Dermis blood vessel endothelial cell (primary cell): ENCODE results near the gene OR10A6. TPM values are rescaled to one million over a fixed set of nuclear protein-coding genes. Genes with fewer than 3 reads are reported as not detected.

Source experiments
- DNase-seq: peaks from one replicate; pipeline ENCODE4 v3.0.0; 2010
- total RNA-seq: library from RNA; depleted of rRNA; stranded (reverse); fragments of >200 nt; gene quantifications from 2 replicates; pipeline ENCODE4 v1.2.3, GENCODE V29; 2014

The OR10A6 gene, protein sequence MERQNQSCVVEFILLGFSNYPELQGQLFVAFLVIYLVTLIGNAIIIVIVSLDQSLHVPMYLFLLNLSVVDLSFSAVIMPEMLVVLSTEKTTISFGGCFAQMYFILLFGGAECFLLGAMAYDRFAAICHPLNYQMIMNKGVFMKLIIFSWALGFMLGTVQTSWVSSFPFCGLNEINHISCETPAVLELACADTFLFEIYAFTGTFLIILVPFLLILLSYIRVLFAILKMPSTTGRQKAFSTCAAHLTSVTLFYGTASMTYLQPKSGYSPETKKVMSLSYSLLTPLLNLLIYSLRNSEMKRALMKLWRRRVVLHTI
- total RNA-seq, result not detected in 2 replicates

DNA sequence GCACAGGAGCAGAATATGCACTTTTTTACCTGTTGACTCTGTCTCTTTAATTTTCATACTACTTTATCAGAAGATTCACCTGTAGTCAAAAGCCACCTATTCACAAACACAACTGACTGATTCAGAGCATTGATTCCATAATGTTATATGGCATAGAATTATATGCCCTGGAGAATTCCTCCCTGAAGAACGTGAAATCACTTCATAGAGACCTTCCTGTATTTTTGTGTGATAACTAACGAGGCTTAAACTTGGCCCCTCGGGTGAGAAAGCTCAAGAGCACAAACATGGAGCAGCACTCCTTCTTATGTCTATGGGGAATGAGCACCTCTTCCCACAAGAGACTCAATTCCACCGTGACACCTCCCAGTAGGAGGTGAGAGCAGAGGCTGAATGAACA, at the start of gene OR10A6:
TSS of gene OR10A6 (minus strand) at position 101 of the 400 bp plus-strand sequence. CDS start 2,606 bp downstream, outside the sequence.
- no peak for DNase-seq

DNA sequence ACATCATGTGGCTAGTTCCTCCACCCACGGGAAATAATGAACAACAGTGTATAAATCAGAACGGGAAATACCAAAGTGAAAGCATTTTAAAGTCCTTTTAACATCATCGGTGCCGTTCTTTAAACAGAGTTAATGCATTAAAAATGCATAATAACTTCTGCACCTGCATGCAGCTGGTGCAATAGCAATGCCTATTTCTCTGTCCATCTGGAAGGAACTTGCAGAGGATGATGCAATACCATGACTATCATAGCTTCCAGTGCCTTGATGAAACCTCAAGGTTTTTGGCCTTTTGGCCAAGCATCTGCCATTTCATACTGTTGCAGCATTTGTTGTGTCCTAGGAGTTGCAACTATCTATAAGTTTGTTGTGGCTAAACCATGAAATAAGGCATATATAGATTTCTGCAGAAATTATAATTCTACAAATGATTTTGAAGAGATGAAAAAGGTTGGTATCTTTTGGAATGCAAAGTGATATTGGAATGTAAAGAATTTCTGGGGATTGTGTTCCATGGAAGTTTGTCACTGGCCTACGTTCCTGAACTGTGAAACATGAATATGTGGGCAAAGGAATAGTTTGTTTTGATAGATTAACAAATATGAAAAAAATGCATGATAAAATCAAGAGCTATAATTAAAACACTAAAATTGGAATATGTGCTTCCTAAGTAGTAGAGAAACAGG, 46.3 kb upstream of the OR10A6 start:
- peak; percentile 84 for DNase-seq

DNA sequence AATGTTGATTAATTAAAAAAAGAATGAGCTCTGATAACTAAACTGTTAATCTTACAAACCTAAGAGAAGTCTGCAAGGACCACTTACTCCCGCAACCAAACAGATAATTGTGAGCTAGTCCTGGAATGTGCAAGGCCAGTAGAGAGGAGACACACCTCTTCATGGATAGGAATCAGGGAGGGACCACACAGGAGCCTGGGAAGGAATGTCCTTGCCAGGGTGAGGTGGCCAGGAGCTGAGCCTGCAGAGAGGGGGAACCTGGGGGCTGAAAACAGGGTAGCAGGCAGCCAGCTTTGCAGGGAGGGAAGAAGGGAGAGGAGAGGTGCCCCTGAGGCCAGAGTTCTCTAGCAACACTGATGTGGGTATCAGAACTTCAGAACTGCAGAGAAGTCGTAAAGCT, 43.6 kb upstream of the OR10A6 start:
- no peak for DNase-seq

DNA sequence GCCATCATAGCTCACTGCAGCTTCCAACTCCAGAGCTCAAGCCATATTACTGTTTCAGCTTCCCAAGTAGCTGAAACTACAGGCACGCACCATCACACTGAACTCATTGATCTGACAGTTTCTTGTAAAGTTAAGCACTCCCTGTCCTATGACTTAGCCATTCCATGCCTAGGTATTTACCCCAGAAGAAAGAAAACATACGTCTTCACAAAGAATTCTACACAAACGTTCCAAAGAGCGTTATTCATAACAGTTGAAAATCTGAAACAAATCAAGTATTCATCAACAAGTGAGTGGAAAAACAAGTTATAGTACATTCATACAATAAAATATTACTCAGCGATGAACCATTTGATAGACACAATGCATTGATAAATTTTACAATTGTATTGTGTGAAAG, 41.9 kb upstream of the OR10A6 start:
- no peak for DNase-seq

DNA sequence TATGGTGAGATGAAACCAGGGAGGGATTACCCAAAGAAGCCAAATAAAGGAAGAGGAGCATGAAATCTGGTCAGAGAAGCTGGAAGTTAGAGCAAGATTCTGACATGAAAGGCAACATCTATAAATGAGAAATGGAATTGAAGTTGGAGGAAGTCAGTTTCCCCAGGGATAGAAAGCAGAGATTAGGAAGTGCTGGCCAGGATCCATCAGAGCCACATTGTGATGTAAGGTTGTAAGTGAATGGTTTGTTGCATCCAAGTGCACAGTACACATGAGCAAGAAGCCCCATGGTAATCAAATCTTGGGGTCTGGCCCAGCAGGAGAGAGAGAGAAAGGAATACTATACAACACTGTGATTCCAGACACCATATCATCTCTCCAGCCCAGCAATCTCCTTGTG, 40.8 kb upstream of the OR10A6 start:
- DNase-seq, result no peak

DNA sequence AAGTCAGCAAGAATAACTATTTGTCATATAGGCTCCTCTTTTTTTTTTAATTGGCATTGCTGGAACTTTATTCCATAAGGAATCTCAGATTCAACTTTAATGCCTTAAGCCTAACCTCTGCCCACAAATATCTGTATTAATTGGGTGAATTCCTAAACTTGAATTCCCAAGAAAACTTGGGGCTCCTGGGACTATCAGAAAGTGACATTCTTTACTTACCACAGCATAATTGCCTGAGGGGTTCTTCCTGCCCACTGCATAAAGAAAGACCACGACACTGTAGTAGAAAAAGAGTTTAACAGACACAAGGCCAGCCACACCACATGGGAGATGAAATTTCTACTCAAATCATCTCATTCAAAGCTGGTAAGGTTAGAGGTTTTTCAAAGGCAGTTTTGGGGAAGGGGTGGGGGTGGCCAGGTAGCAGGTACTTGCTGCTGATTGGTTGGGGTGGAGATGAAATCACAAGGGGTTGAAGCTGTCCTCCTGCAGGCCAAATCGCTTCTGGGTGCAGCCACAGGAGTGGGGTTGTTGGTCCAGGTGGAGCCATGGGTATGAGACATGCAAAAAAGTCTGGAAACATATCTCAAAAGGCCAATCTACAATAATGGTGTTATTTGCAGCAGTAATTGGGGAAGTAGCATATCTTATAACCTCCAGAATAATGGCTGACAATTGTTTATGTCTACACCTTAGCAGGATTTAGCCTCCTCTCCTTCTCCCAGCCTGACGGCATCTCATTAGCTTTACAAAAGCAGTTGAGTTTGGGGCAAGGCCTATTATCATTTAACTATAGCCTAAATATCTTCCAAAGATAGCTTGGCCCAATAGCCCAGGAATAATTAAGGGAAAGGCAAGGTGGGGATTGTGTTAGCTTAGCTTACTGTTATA, 38.9 kb upstream of the OR10A6 start:
- DNase-seq, result no peak

DNA sequence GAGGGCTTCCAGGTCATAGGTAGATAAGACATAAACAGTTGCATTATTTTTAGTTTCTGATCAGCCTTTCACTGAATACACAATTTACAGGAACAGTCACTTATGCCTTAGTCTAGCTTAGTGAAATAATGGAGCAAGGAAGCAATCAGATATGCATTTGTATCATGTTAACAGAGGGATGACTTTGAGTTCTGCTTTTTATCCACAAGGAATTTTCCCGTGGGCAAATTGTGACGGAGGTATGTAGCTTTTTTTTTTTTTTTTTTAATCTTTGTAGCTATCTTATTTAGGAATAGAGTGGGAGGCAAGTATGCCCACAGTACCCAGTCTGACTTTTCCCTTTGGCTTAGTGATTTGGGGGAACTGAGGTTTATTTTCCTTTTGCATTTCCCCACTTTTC, 37.6 kb upstream of the OR10A6 start:
- DNase-seq, result no peak

DNA sequence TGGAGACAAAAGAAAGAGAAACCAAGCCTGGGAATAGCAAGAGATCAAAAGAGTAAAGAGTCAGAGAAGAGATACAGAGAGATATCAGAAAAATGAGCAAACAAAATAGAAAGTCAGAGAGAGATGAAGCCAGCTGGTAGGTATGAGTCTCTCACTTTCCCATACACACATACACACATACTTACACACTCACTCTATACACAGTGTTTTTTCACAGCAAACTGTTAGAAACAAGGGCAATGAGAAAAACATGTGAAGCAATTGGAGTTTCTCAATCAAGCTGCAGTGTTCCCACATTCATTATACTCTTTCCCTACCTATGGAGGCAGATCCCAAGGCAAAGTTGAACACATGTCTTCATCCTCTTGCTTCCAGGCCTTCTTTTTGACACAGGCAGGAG, 36.8 kb upstream of the OR10A6 start:
- DNase-seq, result no peak

DNA sequence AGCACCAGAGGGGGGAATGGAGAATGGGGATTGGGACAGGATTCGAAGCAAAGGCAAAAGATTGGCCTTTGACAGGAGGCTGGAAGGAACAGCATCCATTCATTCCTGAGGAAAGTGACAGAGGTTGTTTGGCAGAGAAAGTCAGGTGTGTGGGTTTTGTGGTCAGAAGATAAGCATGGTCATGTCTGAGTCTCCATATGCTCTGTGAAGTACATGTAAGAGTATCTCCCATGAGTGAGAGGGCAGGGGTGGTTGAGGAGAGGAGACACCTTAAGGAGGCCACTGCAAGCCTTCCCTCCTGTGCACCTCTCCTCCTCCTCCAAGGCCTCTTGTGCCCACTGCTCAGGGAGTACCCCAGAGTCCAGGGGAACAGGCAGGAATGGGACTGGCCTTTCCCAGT, 36.0 kb upstream of the OR10A6 start:
- DNase-seq, result no peak

DNA sequence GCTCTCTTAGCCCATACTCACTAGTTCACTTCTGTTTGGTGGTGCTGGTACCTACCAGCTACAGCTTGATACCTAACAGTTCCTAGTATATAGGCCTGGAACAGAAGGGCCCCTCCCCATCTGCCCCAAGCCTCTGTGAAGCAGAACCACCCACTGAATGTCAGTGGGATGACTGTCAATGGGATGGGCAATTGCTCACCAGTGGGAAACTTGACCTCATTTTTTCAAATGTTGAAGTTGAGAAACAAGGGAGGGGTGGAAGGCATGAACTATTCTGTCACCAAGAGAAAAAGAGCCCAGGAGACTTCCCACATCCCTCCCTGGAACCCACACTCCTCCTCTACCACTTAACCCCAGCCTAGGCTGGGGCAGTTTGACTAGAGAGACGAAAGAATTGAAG, 34.3 kb upstream of the OR10A6 start, which contains the start of gene NLRP10:
TSS of gene NLRP10 (minus strand) at position 62 of the 400 bp plus-strand sequence. CDS start 1,952 bp downstream, outside the sequence.
- DNase-seq, result no peak

DNA sequence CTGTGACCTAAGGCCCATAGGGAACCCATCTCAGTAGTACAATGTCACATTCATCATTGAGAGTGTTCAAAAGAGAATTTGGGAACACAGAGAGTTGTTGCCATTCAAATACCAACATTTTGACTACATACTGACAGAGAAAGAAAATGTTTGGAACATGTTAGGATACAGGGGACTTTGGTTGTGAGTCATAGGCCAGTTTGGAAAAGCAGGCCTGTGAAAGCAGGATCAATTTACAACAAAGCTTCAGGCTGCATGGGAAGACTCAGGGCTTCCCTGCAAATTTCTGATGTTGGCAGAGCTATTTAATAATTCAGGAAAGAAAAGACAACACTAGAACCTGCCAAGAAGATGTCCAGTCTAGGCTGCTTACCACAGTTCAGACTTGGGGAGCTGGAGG, 33.8 kb upstream of the OR10A6 start:
- no peak for DNase-seq

DNA sequence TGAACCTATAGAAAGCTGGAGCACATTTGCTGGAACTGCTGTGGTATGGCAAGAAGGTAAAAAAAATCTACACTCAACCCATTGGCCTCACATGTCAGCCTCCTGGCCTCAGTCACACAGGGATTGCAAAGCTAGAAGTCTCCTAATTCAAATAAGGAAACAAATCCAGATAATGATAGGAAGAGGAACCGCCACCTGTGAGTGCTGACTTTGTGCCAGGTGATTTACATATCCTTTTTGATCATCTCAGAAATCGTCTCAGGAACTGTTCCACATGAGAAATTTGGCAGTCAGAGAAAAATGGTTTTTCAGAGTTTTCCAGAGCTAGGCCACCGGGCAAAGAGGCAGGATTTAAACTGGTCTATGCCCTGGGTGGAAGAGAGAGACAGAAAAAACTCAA, 33.2 kb upstream of the OR10A6 start:
- DNase-seq, result no peak

DNA sequence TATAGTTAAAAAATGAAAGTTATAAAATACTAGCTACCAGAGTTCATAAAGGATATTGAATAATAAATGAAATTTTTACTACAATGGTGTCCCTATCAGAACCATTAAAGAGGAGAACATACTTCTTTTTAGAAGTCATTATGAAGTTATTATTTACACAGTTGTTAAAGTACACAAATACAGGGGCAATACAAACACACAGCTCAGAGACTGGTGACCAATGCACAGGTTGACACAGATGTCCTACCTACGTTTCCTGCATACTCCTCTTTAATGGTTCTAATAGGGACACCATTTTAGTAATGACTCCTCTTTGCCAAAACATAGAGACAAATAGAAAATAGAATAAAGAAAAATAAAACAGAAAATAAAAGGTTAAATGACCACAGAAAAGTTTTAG, 24.1 kb upstream of the OR10A6 start:
- no peak for DNase-seq

DNA sequence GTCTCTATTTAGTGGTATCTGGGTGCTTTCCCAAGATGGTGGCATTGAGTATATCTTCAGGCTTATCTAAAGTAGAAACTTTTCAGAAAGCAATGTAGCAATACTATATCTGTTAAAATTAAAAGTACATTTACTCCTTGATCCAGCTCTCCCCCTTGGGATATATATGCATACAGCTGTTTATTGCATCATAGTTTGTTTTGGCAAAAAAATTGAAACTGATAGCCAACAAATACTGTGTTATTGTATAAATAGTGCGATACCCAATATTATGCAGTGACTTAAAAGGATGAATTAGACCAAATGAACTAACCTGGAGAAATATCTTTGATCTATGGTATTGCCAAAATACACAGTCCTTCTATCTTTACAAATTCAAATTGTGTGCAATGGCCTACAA, 18.9 kb upstream of the OR10A6 start:
- DNase-seq, result no peak

DNA sequence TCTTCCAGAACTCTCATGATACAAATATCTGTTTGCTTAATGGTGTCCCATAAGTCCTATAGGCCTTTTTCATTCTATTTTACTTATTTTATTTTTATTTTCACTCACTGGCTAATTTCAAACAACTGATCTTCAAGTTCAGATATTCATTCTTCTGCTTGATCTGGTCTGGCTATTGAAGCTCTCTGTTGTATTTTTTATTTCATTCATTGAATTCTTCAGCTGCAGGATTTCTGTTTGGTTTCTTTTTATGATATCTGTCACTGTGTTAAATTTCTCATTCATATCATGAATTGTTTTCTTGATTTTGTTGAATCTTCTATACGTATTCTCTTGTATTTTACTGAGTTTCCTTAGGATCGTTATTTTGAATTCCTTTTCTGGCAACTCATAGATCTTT, 13.1 kb upstream of the OR10A6 start:
- DNase-seq, result no peak

DNA sequence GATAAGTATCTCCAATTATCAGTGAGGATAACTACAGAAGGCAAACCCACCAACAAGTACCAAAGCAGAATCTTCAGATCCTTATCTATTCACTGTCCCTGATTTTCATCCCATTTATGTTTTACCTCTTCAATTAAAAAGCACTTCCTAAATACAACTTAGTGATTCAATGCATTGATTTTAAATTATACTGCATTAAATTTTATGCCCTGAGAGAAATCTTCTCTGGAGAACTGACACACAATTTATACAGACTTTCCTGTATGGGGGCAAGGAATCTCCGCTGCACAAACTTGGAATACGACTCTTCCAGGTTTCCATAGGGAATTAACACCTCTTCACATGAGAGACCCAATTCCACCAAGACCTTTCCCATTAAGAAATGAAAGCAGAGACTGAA, 10.5 kb upstream of the OR10A6 start, which contains the start of gene OR10A3:
TSS of gene OR10A3 (minus strand) at position 101 of the 400 bp plus-strand sequence. CDS start 2,188 bp downstream, outside the sequence.
- no peak for DNase-seq

DNA sequence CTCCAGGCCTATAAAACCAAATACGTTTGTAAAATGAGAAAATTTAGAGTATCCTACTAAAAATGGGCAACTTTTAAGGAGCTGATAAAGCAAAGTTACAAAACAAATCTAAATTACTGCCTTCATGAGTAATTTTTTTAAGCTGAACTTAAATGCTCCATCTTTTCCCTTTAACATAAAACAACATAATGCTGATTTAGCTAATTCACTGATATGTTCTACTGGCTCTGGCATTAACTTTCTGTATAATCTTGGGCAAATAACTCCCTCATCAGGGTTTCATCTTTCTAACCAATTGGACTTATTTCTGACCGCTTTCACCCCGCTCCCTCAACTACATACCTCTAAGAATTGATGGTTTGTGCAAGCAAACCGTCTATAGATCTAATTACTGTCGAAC, 10.1 kb upstream of the OR10A6 start:
- no peak for DNase-seq

DNA sequence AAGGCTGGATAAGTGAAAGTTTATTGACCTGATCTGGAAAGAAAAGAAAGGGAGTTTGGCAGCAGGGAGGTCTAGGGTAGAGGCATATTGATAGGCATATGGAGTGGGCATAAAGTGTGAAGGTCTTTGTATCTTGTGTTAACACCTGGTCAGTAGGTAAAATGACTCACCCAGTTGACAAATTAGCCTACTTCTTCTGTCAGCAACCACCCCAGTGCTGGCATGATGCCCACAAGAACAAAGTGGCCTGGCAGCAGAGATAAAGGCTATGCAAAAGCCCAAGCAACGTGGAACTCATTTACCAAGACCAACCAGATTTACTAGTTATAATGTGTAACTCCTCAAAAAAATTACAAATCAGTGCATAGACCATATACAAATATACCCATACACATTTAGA, 5.5 kb upstream of the OR10A6 start:
- no peak for DNase-seq

DNA sequence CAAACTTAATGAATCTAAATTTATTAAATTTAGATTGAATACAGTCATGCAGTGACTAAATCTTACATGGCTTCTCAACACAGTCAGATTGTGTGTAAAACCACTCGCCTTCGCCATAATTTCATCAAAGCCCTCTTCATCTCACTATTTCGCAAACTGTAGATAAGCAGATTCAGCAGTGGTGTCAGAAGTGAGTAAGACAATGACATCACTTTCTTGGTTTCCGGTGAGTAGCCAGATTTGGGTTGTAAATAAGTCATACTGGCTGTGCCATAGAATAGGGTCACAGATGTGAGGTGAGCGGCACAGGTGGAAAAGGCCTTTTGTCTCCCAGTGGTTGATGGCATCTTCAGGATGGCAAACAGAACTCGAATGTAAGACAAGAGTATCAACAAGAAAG, 3.4 kb downstream of the OR10A6 start:
- no peak for DNase-seq

DNA sequence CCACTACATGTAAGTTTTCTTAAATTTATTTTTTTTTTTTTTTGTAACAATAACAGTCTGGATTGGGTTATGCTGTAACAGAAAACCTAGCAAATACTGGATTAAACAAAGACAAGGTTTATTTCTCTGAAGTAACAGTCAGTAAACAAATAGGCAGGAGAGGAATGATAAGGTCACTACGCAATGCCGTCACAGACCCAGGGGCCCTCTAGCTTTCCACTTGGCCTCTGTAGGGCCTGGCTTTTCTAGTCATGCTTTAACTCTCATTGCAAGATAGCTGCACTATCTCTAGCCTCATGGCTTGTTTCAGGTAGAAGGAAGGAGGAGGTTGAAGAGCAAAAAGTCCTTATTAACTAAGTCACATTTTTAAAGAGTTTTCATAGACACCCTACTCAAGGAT, 6.5 kb downstream of the OR10A6 start:
- no peak for DNase-seq

DNA sequence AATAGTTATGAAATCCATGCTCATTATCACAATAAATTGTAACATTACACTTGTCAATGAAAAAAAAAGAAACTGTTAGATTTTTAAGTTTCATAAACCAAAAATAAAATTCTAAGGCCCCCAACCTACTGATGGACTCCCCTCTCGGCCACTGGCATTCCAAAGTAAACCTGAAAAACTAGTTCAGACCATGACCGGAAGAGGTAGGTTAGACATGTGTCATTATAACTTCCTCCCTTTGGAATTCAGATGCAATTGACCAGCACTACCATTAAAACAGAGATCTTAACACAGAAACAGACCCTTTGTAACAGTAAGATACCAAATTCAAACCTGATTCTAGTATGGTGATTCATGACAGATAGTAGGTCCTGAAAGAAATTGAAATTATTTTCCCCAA, 12.9 kb downstream of the OR10A6 start:
- DNase-seq, result peak; percentile 5

DNA sequence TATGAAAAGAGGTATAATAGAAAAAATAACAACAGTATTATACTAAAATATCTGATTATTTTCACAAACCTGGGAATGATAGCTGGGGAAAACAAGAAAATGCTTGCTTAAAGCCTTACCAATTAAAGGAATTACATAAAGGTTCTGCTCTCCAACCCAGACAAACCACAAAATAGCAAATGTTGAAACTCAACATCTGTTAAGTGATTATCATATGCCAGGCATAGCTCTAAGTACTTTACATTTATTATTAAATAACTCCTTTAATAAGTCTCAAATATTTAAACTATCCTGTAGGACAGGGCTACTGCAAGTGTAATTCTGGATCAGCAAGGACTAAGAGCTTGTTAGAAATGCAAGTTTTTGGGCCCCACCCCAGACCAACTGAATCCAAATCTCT, 20.1 kb downstream of the OR10A6 start:
- DNase-seq, result no peak

DNA sequence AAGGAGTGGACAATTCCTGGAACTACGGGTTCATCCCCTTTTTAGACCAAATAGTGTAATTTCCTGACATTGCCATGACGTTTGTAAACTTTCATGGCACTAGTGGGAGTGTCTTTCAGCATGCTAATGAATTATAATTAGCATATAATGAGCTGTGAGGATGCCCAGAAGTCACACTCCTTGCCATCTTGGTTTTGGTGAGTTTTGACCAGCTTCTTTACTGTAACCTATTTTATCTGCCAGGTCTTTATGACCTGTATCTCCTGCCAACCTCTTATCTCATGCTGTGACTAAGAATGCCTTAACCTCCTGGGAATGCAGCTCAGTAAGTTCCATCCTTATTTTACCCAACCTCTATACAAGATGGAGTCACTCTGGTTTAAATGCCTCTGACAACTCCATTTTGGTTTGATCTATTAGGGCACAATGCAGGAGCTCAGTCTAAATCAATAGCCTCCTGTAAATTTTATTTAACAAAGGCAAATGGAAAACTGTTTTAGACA, 20.7 kb downstream of the OR10A6 start:
- DNase-seq, result peak; percentile 21
